ENCODE measurements around the gene GTPBP3. TPM values are rescaled to one million over a fixed set of nuclear protein-coding genes. Genes with fewer than 3 reads are reported as not detected.
A peak's percentile ranks its signal among the peaks of the same experiment; 100 is the strongest.

GTPBP3 gene
- polyA plus RNA-seq, 12 donors: 6.7 to 22.0 (median 11.9) TPM; not detected in 1

GRCh38 chr19:17380426-17381138, 43.2 kb downstream of the GTPBP3 start:
- no peak for DNase-seq

GRCh38 chr19:17385878-17386611, 48.7 kb downstream of the GTPBP3 start:
- no peak for DNase-seq

- no peak for DNase-seq
These were observed 51.9 kb downstream of the GTPBP3 start for GRCh38 chr19:17389288-17389687.

- no peak for DNase-seq
These were observed 52.8 kb downstream of the GTPBP3 start for GRCh38 chr19:17389957-17390664.

- DNase-seq: peak; percentile 90
These were observed 53.5 kb downstream of the GTPBP3 start for GRCh38 chr19:17390665-17391370.

GRCh38 chr19:17391371-17392151, 54.2 kb downstream of the GTPBP3 start:
- DNase-seq: no peak

Other genes starting within 250 kb of the GTPBP3 start
- 10 to 100 TPM in 11 of 12 donors, not detected in 1; 20.9 to 44.3 (median 25.3) TPM for gene USE1, start 122.2 kb upstream of the GTPBP3 start, polyA plus RNA-seq (ENCODE audit: insufficient read length in 12 of 12)
- gene OCEL1, start 111.3 kb upstream of the GTPBP3 start, polyA plus RNA-seq (ENCODE audit: insufficient read length in 12 of 12): 10 to 100 TPM in 4 of 12 donors, 1 to 10 TPM in 7, not detected in 1; 6.5 to 22.5 (median 9.2) TPM
- gene NR2F6, start 91.6 kb upstream of the GTPBP3 start, polyA plus RNA-seq (ENCODE audit: insufficient read length in 12 of 12): 10 to 100 TPM in 11 of 12 donors, not detected in 1; 15.7 to 58.5 (median 21.3) TPM
- gene USHBP1, start 72.8 kb upstream of the GTPBP3 start, polyA plus RNA-seq (ENCODE audit: insufficient read length in 12 of 12): 10 to 100 TPM in 1 of 12 donors, 1 to 10 TPM in 10, not detected in 1; 4.3 to 17.2 (median 6.3) TPM
- gene BABAM1, start 70.1 kb upstream of the GTPBP3 start, polyA plus RNA-seq (ENCODE audit: insufficient read length in 12 of 12): 100 to 1,000 TPM in 2 of 12 donors, 10 to 100 TPM in 9, not detected in 1; 73.5 to 168 (median 85.4) TPM
- gene ANKLE1, start 55.7 kb upstream of the GTPBP3 start, polyA plus RNA-seq (ENCODE audit: insufficient read length in 12 of 12): 1 to 10 TPM in 4 of 12 donors, under 1 TPM in 6, not detected in 2; 0.49 to 2.2 (median 0.95) TPM
- gene ABHD8, start 34.1 kb upstream of the GTPBP3 start, polyA plus RNA-seq (ENCODE audit: insufficient read length in 12 of 12): 10 to 100 TPM in 1 of 12 donors, 1 to 10 TPM in 10, not detected in 1; 4.5 to 15.3 (median 6.1) TPM
- 10 to 100 TPM in 11 of 12 donors, not detected in 1; 25.2 to 66.9 (median 29.3) TPM for gene MRPL34, start 31.7 kb upstream of the GTPBP3 start, polyA plus RNA-seq (ENCODE audit: insufficient read length in 12 of 12)
- gene DDA1, start 28.0 kb upstream of the GTPBP3 start, polyA plus RNA-seq (ENCODE audit: insufficient read length in 12 of 12): 10 to 100 TPM in 11 of 12 donors, not detected in 1; 25.5 to 54.1 (median 30.3) TPM
- 10 to 100 TPM in 2 of 12 donors, 1 to 10 TPM in 9, not detected in 1; 4.5 to 14.0 (median 6.0) TPM for gene ANO8, start 2.7 kb upstream of the GTPBP3 start, polyA plus RNA-seq (ENCODE audit: insufficient read length in 12 of 12)
- gene PLVAP, start 39.8 kb downstream of the GTPBP3 start, polyA plus RNA-seq (ENCODE audit: insufficient read length in 12 of 12): 10 to 100 TPM in 11 of 12 donors, not detected in 1; 33.3 to 86.9 (median 43.4) TPM
- not detected for gene CCDC194, start 56.6 kb downstream of the GTPBP3 start, polyA plus RNA-seq (ENCODE audit: insufficient read length in 12 of 12)
- gene BST2, start 68.1 kb downstream of the GTPBP3 start, polyA plus RNA-seq (ENCODE audit: insufficient read length in 12 of 12): 10 to 100 TPM in 1 of 12 donors, 1 to 10 TPM in 9, not detected in 2; 3.5 to 10.0 (median 5.1) TPM
- 10 to 100 TPM in 11 of 12 donors, not detected in 1; 21.2 to 75.8 (median 24.3) TPM for gene MVB12A, start 82.5 kb downstream of the GTPBP3 start, polyA plus RNA-seq (ENCODE audit: insufficient read length in 12 of 12)
- gene TMEM221, start 111.1 kb downstream of the GTPBP3 start, polyA plus RNA-seq (ENCODE audit: insufficient read length in 12 of 12): 1 to 10 TPM in 4 of 12 donors, under 1 TPM in 6, not detected in 2; 0.74 to 1.8 (median 0.99) TPM
- under 1 TPM in 3 of 12 donors, not detected in 9; 0.19 to 0.24 (median 0.20) TPM for gene NXNL1, start 123.4 kb downstream of the GTPBP3 start, polyA plus RNA-seq (ENCODE audit: insufficient read length in 12 of 12)
- gene SLC27A1, start 133.0 kb downstream of the GTPBP3 start, polyA plus RNA-seq (ENCODE audit: insufficient read length in 12 of 12): 10 to 100 TPM in 10 of 12 donors, 1 to 10 TPM in 1, not detected in 1; 9.5 to 25.9 (median 16.4) TPM
- gene PGLS, start 174.1 kb downstream of the GTPBP3 start, polyA plus RNA-seq (ENCODE audit: insufficient read length in 12 of 12): 10 to 100 TPM in 11 of 12 donors, not detected in 1; 35.8 to 77.5 (median 43.6) TPM
- gene COLGALT1, start 218.1 kb downstream of the GTPBP3 start, polyA plus RNA-seq (ENCODE audit: insufficient read length in 12 of 12): 100 to 1,000 TPM in 1 of 12 donors, 10 to 100 TPM in 11; 58.0 to 146 (median 70.3) TPM